Mucosa of stomach (tissue), 1 donor: ENCODE measurements around the gene CELF2.
"Not testable (repeated sequence)": the region's sequence is repeated elsewhere in the genome, so short reads cannot be mapped to it uniquely, and the experiment has no call there.

Experiments
- H3K27me3 ChIP-seq: one replicate; pipeline ENCODE4 v1.7.0; 2013; ENCODE audit warnings: mild to moderate bottlenecking, low read length; ENCODE audit not compliant: control insufficient read depth, insufficient read depth
- H3K36me3 ChIP-seq: one replicate; pipeline ENCODE4 v1.7.0; 2013; ENCODE audit warnings: low read length; ENCODE audit not compliant: control insufficient read depth, insufficient read depth
- H3K4me1 ChIP-seq: one replicate; pipeline ENCODE4 v1.7.0; 2013; ENCODE audit warnings: mild to moderate bottlenecking, low read length; ENCODE audit not compliant: control insufficient read depth, insufficient read depth
- H3K4me3 ChIP-seq: one replicate; pipeline ENCODE4 v1.7.0; 2013; ENCODE audit warnings: low read length
- H3K9ac ChIP-seq: one replicate; pipeline ENCODE4 v1.7.0; 2013; ENCODE audit warnings: mild to moderate bottlenecking, low read length, moderate library complexity
- H3K9me3 ChIP-seq: one replicate; pipeline ENCODE4 v1.7.0; 2013; ENCODE audit warnings: mild to moderate bottlenecking, low read length, moderate library complexity; ENCODE audit not compliant: control insufficient read depth
- donor health status: Pancreatic carcinoma.

The CELF2 gene

GRCh38 chr10:11179516-11180105, 161.9 kb downstream of the CELF2 start:
- H3K9ac ChIP-seq = no peak overlapping the region
- no peaks in the 10 kb centered on the region for H3K9me3 ChIP-seq
- no peak overlapping the region for H3K4me3 ChIP-seq
- no peaks in the 10 kb centered on the region for H3K4me1 ChIP-seq
- H3K27me3 ChIP-seq = no peaks in the 10 kb centered on the region
- H3K36me3 ChIP-seq = no peaks in the 10 kb centered on the region

GRCh38 chr10:11180228-11180627, 162.6 kb downstream of the CELF2 start:
- no peaks in the 10 kb centered on the region for H3K27me3 ChIP-seq
- H3K9me3 ChIP-seq = no peaks in the 10 kb centered on the region
- H3K4me1 ChIP-seq = no peaks in the 10 kb centered on the region
- H3K4me3 ChIP-seq = no peak overlapping the region
- H3K36me3 ChIP-seq = no peaks in the 10 kb centered on the region
- no peak overlapping the region for H3K9ac ChIP-seq

GRCh38 chr10:11181978-11182377, 164.3 kb downstream of the CELF2 start:
- Histone ChIP-seq H3K36me3 (no peaks in the 10 kb centered on the region), H3K4me1 (no peaks in the 10 kb centered on the region), H3K27me3 (no peaks in the 10 kb centered on the region), H3K9me3 (no peaks in the 10 kb centered on the region), H3K9ac (no peak overlapping the region), H3K4me3 (no peak overlapping the region)

- Histone ChIP-seq H3K4me1 (no peaks in the 10 kb centered on the region), H3K9ac (no peak overlapping the region), H3K9me3 (no peaks in the 10 kb centered on the region), H3K27me3 (no peaks in the 10 kb centered on the region), H3K4me3 (no peak overlapping the region), H3K36me3 (no peaks in the 10 kb centered on the region)
These were observed 165.3 kb downstream of the CELF2 start for GRCh38 chr10:11183015-11183414.

- Histone ChIP-seq H3K9me3 (no peaks in the 10 kb centered on the region), H3K27me3 (no peaks in the 10 kb centered on the region), H3K4me1 (no peaks in the 10 kb centered on the region), H3K36me3 (no peaks in the 10 kb centered on the region), H3K9ac (no peak overlapping the region), H3K4me3 (no peak overlapping the region)
These were observed 166.4 kb downstream of the CELF2 start for GRCh38 chr10:11184093-11184492.

- not testable (repeated sequence) for H3K9ac ChIP-seq, H3K9me3 ChIP-seq, H3K4me1 ChIP-seq, H3K27me3 ChIP-seq, H3K4me3 ChIP-seq, H3K36me3 ChIP-seq
These were observed 167.5 kb downstream of the CELF2 start for GRCh38 chr10:11185128-11185665.

GRCh38 chr10:11186374-11186773, 168.7 kb downstream of the CELF2 start:
- H3K4me1 ChIP-seq = no peaks in the 10 kb centered on the region
- H3K27me3 ChIP-seq = no peaks in the 10 kb centered on the region
- no peaks in the 10 kb centered on the region for H3K36me3 ChIP-seq
- H3K4me3 ChIP-seq = no peak overlapping the region
- no peak overlapping the region for H3K9ac ChIP-seq
- H3K9me3 ChIP-seq = no peaks in the 10 kb centered on the region

GRCh38 chr10:11189582-11190376, 172.1 kb downstream of the CELF2 start:
- no peaks in the 10 kb centered on the region for H3K36me3 ChIP-seq
- no peaks in the 10 kb centered on the region for H3K4me1 ChIP-seq

GRCh38 chr10:11191190-11191589, 173.5 kb downstream of the CELF2 start:
- no peak overlapping the region for H3K9ac ChIP-seq
- H3K4me1 ChIP-seq = no peaks in the 10 kb centered on the region

More at GRCh38 chr10:11189582-11190376, 172.1 kb downstream of the CELF2 start:
- H3K27me3 ChIP-seq = no peaks in the 10 kb centered on the region
- no peaks in the 10 kb centered on the region for H3K9me3 ChIP-seq
- no peak overlapping the region for H3K4me3 ChIP-seq
- no peak overlapping the region for H3K9ac ChIP-seq

GRCh38 chr10:11191678-11192077, 174.0 kb downstream of the CELF2 start:
- H3K36me3 ChIP-seq = no peaks in the 10 kb centered on the region
- H3K9ac ChIP-seq = no peak overlapping the region
- H3K4me3 ChIP-seq = no peak overlapping the region
- no peaks in the 10 kb centered on the region for H3K4me1 ChIP-seq
- H3K9me3 ChIP-seq = no peaks in the 10 kb centered on the region
- no peaks in the 10 kb centered on the region for H3K27me3 ChIP-seq

More at GRCh38 chr10:11191190-11191589, 173.5 kb downstream of the CELF2 start:
- no peaks in the 10 kb centered on the region for H3K27me3 ChIP-seq
- H3K4me3 ChIP-seq = no peak overlapping the region
- H3K9me3 ChIP-seq = no peaks in the 10 kb centered on the region
- no peaks in the 10 kb centered on the region for H3K36me3 ChIP-seq

GRCh38 chr10:11192304-11193000, 174.8 kb downstream of the CELF2 start:
- no peak overlapping the region for H3K4me3 ChIP-seq
- H3K9ac ChIP-seq = no peak overlapping the region
- H3K27me3 ChIP-seq = no peaks in the 10 kb centered on the region
- H3K36me3 ChIP-seq = no peaks in the 10 kb centered on the region
- H3K4me1 ChIP-seq = no peaks in the 10 kb centered on the region
- H3K9me3 ChIP-seq = no peaks in the 10 kb centered on the region

- Histone ChIP-seq H3K36me3 (no peaks in the 10 kb centered on the region), H3K27me3 (no peaks in the 10 kb centered on the region), H3K4me3 (no peak overlapping the region), H3K9me3 (no peaks in the 10 kb centered on the region), H3K9ac (no peak overlapping the region), H3K4me1 (no peaks in the 10 kb centered on the region)
These were observed 175.4 kb downstream of the CELF2 start for GRCh38 chr10:11193001-11193551.
